ENCODE measurements around the gene CEP162.

GRCh38 chr6:84204011-84204410, 23.4 kb downstream of the CEP162 start:
- TF ChIP-seq ZNF274 (IDR thresholded peaks at IDR 0.05; ENCODE audit: low read length) (no peak), ZNF274 (tag by site-specific recombination; IDR thresholded peaks at IDR 0.05; ENCODE audit: borderline replicate concordance) (no peak), HIC1 (tag by site-specific recombination; IDR thresholded peaks at IDR 0.05) (no peak), CTCF (tag by site-specific recombination; IDR thresholded peaks at IDR 0.05) (no peak), KLF1 (tag by site-specific recombination; IDR thresholded peaks at IDR 0.05) (no peak), ZSCAN4 (tag by site-specific recombination; IDR thresholded peaks at IDR 0.05) (no peak), ZNF558 (tag by site-specific recombination; IDR thresholded peaks at IDR 0.05) (no peak), ZNF704 (tag by site-specific recombination; IDR thresholded peaks at IDR 0.05) (no peak), ZNF146 (tag by site-specific recombination; IDR thresholded peaks at IDR 0.05) (no peak), YY1 (tag by site-specific recombination; IDR thresholded peaks at IDR 0.05) (no peak), KLF16 (tag by site-specific recombination; IDR thresholded peaks at IDR 0.05) (no peak), ZNF785 (tag by site-specific recombination; IDR thresholded peaks at IDR 0.05) (no peak), REST (tag by site-specific recombination; IDR thresholded peaks at IDR 0.05) (no peak), ZNF394 (tag by site-specific recombination; IDR thresholded peaks at IDR 0.05; ENCODE audit: borderline replicate concordance) (no peak)

Measured in HEK293 (cell line).